Aorta (tissue), 4 donors: ENCODE measurements around the gene DMAC2L. TPM values are rescaled to one million over a fixed set of nuclear protein-coding genes. Genes with fewer than 3 reads are reported as not detected.

Experiments used
- microRNA-seq, 2 donors: library from miRNA; unstranded; fragments of <30 nt; microRNA quantifications; one replicate each; pipeline ENCODE4 v1.2.0, GENCODE V29; 2020
- polyA plus RNA-seq, 2 donors: library from polyadenylated mRNA; stranded (reverse); fragments of 200-250 nt; gene quantifications; one replicate each; pipeline ENCODE4 v1.2.3, GENCODE V29; 2013
- total RNA-seq, 2 donors: library from RNA; stranded (reverse); fragmentation: NEBNext Ultra II Directional; extraction: Animal tissue kit (Norgen Biotek cat#: 25700); gene quantifications; one replicate each; pipeline ENCODE4 v1.2.1, GENCODE V29; 2021
- donor health status: healthy with polysubstance abuse.
- donor health status: Bipolar disorder and iron deficiency.
- donor health status: DM: no; HTN: no; CAD: no.
- donor health status: DM: yes; HTN: yes; CAD: no.

DMAC2L gene
- total and polyA plus RNA-seq, 4 donors, result 6.8 to 15.8 (median 12.2) TPM

Small RNA genes lying within 50 kb of the gene (microRNA-seq; reads per million reads assigned to microRNA genes)
- 0 reads per million in 2 donors for gene MIR4504

Other genes starting within 250 kb of the DMAC2L start
- 1 to 10 TPM; 8.5 to 9.1 TPM for gene VCPKMT, start 195.8 kb upstream of the DMAC2L start, total RNA-seq
- gene VCPKMT, start 195.8 kb upstream of the DMAC2L start, polyA plus RNA-seq, result 10 to 100 TPM in 1 of 2 donors, 1 to 10 TPM in 1; 4.5 to 11.6 TPM
- 10 to 100 TPM; 37.0 to 41.7 TPM for gene SOS2, start 80.7 kb upstream of the DMAC2L start, total RNA-seq
- 10 to 100 TPM; 11.7 to 14.8 TPM for gene SOS2, start 80.7 kb upstream of the DMAC2L start, polyA plus RNA-seq
- 1 to 10 TPM; 2.1 to 2.7 TPM for gene L2HGDH, start 95 bp upstream of the DMAC2L start, total RNA-seq
- 1 to 10 TPM; 1.9 to 2.5 TPM for gene L2HGDH, start 95 bp upstream of the DMAC2L start, polyA plus RNA-seq
- gene CDKL1, start 84.6 kb downstream of the DMAC2L start, total RNA-seq, result 1 to 10 TPM; 8.8 to 9.7 TPM
- gene CDKL1, start 84.6 kb downstream of the DMAC2L start, polyA plus RNA-seq, result 1 to 10 TPM; 1.6 to 2.0 TPM
- 10 to 100 TPM; 53.9 to 67.0 TPM for gene MAP4K5, start 220.2 kb downstream of the DMAC2L start, total RNA-seq
- gene MAP4K5, start 220.2 kb downstream of the DMAC2L start, polyA plus RNA-seq, result 10 to 100 TPM; 16.0 to 23.0 TPM
- 10 to 100 TPM in 1 of 2 donors, 1 to 10 TPM in 1; 9.2 to 11.0 TPM for gene ATL1, start 247.8 kb downstream of the DMAC2L start, total RNA-seq
- gene ATL1, start 247.8 kb downstream of the DMAC2L start, polyA plus RNA-seq, result 1 to 10 TPM; 3.9 to 8.1 TPM